Stimulated activated naive CD8-positive, alpha-beta T cell treated with anti-CD3 and anti-CD28 coated beads, Interleukin-15, Interleukin-2, amounts not matched to agents 100 U/mL and 50 U/mL, for 24 hours (primary cell): Measurements from ENCODE around the gene HIVEP3.
"Not testable (repeated sequence)": the region's sequence is repeated elsewhere in the genome, so short reads cannot be mapped to it uniquely, and the experiment has no call there.

Experiments
- ATAC-seq: fragments of 150-1000 bp; cut with Tn5 transposase; one replicate; pipeline ENCODE4 v1.10.0; 2021
- DNase-seq: peaks from one replicate; pipeline ENCODE4 v3.0.0; 2021

Gene HIVEP3

GRCh38 chr1:41710980-41711379 lies 207.7 kb downstream of the HIVEP3 start:
- DNase-seq (no peak), ATAC-seq (no peak)

DNA sequence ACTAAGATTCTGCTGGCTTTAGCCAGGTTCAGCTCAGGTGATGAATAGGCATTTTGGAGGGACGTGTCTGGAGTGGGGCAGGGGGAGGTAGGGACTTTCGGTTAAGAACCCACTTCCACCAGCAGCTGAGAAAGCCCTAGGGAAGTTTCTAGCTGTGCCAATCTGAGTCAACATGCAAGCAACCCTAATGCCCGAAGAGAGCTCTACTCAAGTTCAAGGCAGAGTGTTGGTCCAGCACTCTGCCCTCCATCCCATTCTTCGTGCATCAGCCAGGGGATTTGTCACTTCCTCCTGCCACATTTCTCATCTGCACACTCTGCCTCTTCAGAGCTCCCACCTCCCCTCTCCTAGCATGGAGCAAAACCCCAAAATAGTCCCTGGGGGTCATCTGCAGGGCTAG lies 208.8 kb downstream of the HIVEP3 start:
- DNase-seq (no peak), ATAC-seq (no peak)

- ATAC-seq (no peak), DNase-seq (no peak)
Measured at GRCh38 chr1:41709331-41709730, 209.4 kb downstream of the HIVEP3 start.

GRCh38 chr1:41708332-41708731 lies 210.4 kb downstream of the HIVEP3 start:
- DNase-seq = no peak
- no peak for ATAC-seq

DNA sequence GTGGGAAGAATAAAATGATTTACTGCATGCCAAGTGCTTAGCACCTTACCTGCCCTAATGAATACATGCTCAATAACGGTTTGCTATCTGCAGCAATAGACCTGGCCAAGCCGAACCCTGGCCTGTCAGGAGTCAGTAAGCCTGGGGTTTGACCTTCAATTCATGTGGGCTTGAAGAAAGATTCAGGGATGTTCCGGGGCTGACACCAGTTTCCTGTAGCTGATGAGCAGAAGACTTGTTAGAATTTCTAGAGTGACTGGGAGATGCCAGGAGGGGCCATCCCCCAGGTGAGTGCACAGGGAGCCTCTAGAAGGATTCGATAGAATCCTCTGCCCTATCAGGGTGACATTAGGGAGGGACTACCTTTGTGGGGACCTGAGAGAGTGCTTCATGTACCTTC lies 210.9 kb downstream of the HIVEP3 start:
- ATAC-seq (no peak), DNase-seq (no peak)

- no peak for DNase-seq
- ATAC-seq = no peak
Measured at GRCh38 chr1:41705798-41706197, 212.9 kb downstream of the HIVEP3 start.

GRCh38 chr1:41704196-41704595 lies 214.5 kb downstream of the HIVEP3 start:
- DNase-seq (no peak), ATAC-seq (no peak)

DNA sequence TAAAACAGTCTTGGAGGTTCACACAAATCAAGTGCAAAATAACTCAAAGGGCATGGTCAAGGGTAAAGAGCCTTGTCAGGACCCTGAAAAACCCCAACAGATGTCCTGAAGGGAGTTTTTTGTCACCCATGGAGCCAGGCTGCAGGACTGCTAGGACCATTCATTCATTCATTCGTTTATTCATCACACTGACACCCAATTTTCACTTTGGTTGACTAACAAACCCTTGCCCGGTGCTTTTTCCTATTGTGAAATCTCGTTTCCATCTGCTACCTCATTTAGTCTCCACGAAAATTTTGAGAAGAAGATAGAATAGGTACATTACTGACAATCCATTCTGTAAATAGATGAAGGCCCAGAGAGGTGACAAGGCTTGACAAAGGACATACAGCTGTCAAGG lies 216.0 kb downstream of the HIVEP3 start:
- DNase-seq = no peak
- ATAC-seq = no peak

DNA sequence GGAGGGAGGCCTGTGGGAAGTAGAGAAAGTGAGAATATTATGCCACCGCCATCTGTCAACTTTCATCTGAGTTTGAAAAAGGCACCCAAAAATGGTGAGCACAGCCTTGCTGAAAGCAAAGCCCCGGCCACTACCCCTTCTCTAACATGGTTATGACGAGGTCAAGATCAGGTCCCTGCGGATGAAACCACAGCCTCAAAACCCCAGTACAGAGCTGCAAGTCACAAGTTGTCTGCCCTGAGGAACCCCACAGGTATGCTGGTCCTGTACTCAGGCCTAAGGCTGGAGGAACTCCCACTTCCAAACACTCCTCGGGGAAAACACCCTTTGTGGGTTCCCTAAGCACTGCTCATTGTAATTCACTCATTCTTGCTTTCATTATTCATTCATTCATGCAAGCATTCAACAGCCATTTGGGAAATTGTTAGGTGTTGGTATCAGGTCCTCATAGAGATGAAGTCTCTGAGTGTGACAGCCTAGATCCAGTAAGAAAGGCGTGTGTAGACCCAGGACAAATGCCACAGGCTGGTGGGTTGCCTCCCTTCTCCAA lies 217.7 kb downstream of the HIVEP3 start:
- DNase-seq (no peak), ATAC-seq (no peak)

DNA sequence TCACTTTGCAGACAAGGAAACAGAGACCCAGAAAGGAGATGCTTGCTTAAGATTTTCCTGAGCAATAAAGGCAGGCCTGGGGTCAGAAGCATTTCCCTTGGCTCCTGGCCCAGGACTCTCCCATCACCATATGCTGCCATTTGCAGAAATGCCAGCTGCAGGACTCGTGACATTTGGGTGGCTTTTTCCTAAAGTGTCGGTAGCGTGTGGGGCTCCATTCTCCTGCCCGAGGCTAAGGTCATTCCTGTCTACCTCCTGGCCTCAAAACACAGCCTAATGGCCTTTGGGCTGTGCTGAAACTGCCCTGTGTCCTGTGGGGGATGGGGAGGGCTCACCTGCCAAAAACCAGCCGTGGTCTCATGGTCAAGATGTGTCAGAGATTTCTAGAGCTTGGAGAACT lies 218.1 kb downstream of the HIVEP3 start:
- ATAC-seq = no peak
- DNase-seq = no peak

GRCh38 chr1:41699861-41700248 lies 218.9 kb downstream of the HIVEP3 start:
- DNase-seq = no peak

DNA sequence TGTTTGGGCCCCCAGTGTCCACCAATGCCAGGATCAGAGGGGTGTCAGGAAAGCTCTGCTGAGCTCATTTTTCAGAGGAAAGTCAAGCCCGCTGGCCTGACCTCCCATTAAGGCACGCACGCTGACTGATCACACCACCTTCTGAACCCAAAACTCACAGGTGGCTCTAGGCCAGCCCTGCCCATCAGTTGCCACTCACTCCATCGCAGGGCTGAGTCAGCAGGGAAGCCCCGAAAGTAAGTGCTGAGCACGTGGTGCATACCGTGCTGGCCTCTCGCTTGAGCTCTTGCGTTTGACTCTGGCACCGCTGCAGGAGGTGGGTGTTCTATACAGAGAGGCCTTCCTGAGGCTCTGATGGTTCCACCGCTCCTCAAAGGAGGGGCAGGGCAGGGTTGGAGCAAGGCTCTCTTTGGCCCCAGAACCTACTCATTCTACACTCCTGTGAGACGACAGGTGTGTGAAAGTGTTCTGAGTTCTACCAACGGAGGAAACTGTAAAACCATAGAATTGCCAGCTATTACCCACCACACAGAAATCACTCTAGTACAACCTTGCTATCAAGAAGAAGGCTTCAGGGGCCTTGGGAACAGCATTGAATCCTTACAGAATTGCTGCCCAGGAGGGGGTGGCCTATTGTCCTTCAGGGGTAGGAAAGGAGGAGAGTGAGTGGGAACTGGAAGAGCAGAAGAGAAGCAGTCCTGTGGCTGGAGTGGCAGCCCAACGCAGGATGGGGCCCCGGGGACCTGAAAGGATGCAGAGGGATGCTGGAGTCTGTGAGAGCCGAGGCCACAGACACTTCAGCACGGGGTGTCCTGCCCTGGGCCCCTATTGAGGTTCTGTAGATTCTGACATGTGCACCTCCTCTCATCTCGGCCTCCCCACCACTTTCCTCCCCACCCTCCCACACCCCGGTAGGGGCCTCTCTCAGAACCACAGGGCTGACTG lies 219.5 kb downstream of the HIVEP3 start:
- peak; percentile 63 for ATAC-seq
- peak; percentile 33 for DNase-seq

More at GRCh38 chr1:41699861-41700248, 218.9 kb downstream of the HIVEP3 start:
- no peak for ATAC-seq

DNA sequence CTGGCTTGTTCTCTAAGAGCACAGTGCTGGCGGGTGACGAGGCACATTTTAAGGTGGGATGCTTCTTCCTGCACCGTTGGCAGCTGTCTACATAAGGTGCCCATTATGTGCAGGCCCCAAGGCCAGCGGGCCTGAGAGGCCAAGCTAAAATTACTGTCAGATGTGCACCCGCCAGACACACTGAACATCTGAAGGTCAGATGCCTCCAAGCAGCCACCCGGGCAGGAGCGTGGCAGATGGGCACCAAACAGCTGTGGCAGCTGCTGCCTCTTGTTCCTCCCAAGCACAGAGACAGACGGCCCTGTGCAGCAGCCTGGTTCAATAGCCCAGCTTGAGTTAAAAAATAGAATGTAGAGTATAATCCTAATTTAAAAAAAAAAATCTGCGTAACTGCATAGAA lies 222.3 kb downstream of the HIVEP3 start:
- ATAC-seq = no peak
- no peak for DNase-seq

DNA sequence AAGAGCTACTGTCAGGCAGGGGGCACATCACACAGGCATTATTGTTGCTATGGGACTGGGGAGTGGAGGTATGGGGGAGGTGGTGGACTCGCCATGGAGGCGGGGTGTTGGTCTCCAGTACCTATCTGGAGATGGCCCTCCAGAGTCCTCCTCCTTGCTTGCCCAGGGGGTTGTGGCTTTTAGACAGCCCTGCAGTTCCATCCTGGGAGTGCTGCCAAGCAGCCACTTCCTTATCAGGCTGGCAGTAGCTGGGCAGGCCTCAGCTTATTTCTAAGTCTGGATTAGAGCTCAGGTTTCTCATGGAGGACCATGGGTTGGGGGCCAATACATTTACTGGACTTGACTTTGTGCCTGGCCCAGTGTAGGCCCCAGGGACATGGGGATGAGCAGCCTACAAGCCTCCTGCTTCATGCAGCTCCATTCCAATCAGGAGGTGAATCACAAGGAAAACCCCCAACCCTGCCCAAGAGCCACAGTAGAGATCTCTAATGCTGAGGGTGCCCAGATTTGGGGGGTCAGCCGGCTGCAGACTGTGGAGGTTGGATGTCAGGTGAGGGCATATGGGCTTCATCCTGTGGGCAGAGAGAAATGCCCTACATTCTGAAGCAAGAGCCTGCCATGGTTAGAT lies 223.5 kb downstream of the HIVEP3 start:
- ATAC-seq (no peak), DNase-seq (no peak)

- not testable (repeated sequence) for ATAC-seq
Measured at GRCh38 chr1:41691966-41692365, 226.8 kb downstream of the HIVEP3 start.

DNA sequence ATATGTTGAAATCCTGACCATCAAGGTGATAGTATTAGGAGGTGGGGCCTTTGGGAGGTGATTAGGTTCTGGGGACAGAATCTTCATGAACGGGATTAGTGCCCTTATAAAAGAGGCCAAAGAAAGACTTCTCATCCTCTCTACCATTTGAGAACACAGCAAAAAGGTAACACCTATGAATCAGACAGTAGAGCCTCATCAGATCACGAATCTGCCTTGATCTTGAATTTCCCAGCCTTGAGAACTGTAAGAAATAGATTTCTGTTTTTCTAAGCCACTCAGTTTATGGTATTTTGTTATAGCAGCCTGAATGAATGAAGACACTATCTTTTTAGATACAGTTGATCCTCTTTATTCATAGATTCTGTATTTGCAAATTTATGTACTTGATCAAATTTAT lies 227.3 kb downstream of the HIVEP3 start:
- ATAC-seq (no peak), DNase-seq (no peak)

More at GRCh38 chr1:41691966-41692365, 226.8 kb downstream of the HIVEP3 start:
- DNase-seq = not testable (repeated sequence)

DNA sequence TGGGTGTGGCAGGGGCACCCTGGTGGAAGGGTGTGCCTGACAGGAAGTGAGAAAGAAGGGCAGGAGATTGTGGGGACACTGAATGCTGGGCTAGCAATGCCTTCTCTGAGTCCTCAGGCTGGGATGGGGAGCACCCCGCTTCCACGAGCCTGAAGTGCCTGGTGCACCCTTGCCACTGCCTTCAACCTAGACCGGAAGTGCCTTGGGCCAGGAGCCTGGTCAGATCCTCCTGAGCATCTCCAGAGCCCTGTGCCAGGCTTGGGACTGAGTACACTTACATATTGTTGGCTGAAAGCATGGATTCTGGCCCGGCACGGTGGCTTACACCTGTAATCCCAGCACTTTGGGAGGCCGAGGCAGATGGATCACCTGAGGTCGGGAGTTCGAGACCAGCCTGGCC lies 228.4 kb downstream of the HIVEP3 start:
- DNase-seq (no peak), ATAC-seq (no peak)

DNA sequence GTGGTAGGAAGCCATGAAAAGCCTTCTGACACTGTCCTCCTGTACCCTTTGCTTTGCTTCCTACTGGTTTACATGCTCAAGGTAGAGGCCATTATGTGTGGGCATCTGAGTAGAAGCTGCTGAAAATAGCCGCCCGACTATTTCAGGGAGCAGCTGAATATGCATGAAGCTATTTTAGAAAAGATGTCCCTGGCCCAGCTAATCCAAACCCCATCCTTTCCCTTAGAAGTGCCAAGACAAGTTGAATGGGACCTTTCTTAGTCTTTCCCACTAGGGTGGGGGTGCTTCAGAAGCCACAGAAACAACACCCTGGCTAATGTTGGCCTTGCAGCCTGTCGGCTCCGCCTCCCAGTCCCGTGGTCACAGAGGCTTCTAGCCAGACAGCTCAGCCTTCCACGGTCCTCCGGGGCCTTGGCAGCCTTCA lies 229.2 kb downstream of the HIVEP3 start:
- DNase-seq = no peak
- no peak for ATAC-seq

DNA sequence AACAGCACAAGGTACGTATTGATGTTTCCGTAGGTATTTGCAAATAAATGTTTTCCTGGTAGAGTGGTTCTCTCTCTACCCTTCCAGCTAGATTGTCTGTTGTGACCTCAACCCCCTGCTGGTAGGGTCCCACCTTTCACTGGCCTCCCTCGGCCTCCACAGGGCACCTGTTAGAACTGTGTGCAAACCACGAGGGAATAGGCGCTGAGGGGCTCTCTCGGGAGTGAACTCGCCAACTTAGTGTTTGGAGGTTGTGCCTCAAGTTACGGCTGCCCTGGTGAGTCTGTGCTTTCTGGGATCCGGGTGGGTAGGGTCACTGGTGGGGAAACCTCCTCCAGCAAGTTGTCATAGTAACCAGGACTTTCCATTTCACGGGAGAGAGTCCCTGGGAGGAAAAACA lies 229.6 kb downstream of the HIVEP3 start:
- ATAC-seq (no peak), DNase-seq (no peak)

DNA sequence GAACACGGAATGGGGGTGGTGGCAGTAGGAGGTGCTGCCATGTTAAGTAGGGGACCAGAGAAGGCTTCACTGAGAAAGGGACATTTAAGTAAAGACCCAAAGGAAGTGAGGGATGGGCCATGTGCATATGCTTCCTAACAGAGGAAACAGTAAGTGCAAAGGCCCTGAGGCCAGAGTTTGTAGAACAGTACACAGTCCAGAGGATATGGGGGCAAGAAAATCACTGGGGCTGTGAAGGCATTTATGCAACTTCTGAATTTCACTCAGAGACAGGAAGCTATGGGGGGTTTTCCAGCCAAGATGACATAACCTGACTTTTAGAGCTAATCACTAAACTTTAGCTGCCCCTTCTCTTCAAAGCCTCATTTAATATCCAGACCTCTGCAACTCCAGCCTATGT lies 231.7 kb downstream of the HIVEP3 start:
- no peak for DNase-seq
- no peak for ATAC-seq

- ATAC-seq (peak; percentile 72), DNase-seq (peak; percentile 54)
Measured at GRCh38 chr1:41683681-41684500, 234.8 kb downstream of the HIVEP3 start.
